ENCODE results near the gene ZSWIM8.
"Not testable (repeated sequence)": the region's sequence is repeated elsewhere in the genome, so short reads cannot be mapped to it uniquely, and the experiment has no call there.

ZSWIM8 gene

DNA sequence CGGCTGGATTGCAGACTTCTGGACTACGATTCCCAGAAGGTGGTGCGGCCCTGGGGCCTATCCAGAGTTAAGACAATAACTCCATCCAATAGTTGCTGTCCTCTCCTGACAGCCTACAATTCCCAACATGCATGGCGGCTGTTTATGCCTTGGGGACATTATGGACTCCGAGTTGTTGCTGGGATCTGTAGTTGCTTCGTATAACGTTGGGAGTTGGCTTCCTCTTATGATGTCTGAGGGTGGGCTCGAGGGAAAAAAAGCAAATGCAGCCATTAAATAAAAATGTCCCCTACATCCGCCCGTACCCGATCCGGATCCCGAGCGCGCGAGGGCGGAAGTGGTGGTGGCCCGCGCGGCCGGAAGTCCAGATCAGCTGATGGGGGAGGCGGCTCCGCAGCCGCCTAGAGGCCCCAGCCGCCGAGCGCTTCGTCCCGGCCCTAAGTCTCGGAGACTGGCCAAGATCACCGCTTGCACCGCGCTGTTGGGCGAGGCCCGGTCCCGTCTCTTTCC lies at the start of gene ZSWIM8:
TSS of gene ZSWIM8 (plus strand) at position 396 of the 510 bp plus-strand sequence. CDS start 273 bp downstream, outside the sequence.
- peak; percentile 94 for DNase-seq

DNA sequence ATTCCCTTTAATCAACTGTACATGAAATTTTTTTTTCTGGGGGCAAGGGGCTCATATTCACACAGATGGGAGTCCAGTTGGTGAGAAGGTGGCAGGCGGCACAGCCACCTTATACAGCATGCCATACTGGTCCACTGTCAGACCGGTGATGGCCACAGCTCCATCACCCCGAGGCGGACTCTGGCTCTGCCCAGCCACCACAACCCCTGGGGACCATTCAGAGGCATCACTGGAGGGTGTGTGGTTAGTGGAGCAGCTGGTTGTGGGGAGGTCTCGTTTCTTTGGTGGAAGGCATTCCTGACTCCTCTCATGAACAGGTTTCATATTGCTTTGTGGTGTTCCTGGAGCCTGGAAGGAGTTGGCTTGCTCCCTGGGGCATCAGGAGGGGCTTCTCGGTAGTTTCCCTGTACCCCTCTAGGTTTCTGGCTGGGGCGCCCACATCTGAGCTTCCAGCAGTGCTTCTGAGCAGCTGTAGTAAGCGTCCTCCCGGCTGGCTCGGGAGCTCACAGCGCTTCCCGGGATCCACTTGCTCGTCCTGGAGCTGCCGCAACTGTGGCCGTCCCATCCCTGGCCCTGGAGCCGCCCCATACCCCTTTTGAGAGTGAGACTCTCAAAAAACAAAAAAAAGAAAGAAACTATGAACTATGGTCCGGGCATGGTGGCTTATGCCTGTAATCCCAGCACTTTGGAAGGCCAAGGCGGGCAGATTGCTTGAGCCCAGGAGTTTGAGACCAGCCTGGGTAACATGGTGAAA lies 44.7 kb upstream of the ZSWIM8 start:
- not testable (repeated sequence) for DNase-seq

DNA sequence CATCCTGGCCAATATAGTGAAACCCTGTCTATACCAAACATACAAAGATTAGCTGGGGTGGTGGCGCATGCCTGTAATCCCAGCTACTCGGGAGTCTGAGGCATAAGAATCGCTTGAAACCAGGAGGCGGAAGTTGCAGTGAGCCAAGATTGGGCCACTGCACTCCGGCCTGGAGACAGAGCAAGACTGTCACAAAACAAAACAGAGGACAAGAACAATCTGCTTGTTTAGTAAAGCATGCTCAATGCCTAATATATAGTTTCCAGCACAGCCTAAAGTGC lies 43.0 kb upstream of the ZSWIM8 start:
- DNase-seq = no peak

- no peak for DNase-seq
Observed at GRCh38 chr10:73743327-73743904, 42.0 kb upstream of the ZSWIM8 start.

- DNase-seq = peak; percentile 99
Observed at GRCh38 chr10:73743905-73744663, 41.3 kb upstream of the ZSWIM8 start, which contains the start of gene SEC24C. Gene SEC24C (plus strand): TSS chr10:73744372. CDS start chr10:73746833, 2,461 bp downstream.

DNA sequence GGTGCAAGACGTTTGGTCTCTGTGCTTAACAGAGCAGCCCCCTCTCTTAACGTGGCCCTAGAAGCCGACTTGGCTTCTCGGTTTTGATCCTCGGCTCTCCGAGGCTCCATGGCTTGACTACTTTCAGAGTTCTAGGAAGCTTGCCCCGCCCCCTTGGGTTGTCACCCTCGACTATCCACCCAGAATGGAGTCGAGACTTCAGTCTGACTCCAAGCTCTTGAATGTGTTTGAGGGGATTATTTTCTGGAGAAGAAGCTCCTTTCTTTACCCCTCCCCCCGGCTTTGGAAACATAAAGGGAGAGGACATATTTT lies 40.8 kb upstream of the ZSWIM8 start:
- DNase-seq = no peak

GRCh38 chr10:73746721-73747120 lies 38.7 kb upstream of the ZSWIM8 start:
- no peak for DNase-seq

- DNase-seq = no peak
Observed at GRCh38 chr10:73750819-73751218, 34.6 kb upstream of the ZSWIM8 start.

GRCh38 chr10:73756183-73756582 lies 29.2 kb upstream of the ZSWIM8 start:
- no peak for DNase-seq

GRCh38 chr10:73758704-73759511 lies 26.5 kb upstream of the ZSWIM8 start:
- DNase-seq = no peak

- DNase-seq = no peak
Observed at GRCh38 chr10:73759512-73760115, 25.8 kb upstream of the ZSWIM8 start.

DNA sequence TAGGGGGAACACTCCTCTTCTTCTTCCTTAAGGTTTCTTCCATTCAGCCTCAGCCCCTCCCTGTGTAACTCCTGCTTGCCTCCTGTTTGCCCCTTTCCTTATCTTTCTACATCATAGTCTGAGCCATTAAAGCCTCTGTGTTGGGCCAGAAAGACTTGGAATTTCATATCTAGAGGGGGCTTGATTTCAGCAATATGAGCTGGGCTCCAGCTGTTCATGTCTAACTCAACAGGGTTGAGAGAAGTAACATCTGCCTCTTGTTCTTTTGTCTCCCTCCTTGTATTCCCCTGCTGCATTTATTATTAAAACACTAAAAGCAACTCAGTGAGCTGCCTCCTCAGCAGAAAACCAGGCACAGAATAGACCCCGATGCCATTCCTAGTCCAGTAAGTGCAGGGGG lies 23.6 kb upstream of the ZSWIM8 start:
- no peak for DNase-seq

DNA sequence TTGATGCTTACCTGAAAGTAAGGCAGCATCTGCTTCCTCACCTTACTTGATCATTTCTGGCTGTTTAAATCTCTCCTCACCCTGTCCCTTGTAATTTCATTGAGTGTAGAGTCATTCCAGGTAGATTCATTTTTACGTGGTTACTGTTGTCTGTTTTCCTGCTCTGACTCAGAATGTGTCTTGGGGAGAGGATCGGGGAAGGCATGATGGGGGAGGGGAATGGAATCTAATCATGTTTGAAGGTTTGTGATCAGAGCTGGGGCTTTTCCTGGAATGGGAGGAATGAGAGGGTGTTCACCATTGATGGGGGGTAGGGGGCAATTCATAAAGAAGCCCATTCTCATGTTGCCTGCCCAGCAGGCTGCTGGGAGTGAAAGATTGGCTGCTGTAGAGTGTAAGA lies 22.5 kb upstream of the ZSWIM8 start:
- DNase-seq = no peak

GRCh38 chr10:73763343-73763742 lies 22.1 kb upstream of the ZSWIM8 start:
- no peak for DNase-seq

- no peak for DNase-seq
Observed at GRCh38 chr10:73765066-73765465, 20.3 kb upstream of the ZSWIM8 start.

GRCh38 chr10:73768881-73769280 lies 16.5 kb upstream of the ZSWIM8 start:
- DNase-seq = no peak

DNA sequence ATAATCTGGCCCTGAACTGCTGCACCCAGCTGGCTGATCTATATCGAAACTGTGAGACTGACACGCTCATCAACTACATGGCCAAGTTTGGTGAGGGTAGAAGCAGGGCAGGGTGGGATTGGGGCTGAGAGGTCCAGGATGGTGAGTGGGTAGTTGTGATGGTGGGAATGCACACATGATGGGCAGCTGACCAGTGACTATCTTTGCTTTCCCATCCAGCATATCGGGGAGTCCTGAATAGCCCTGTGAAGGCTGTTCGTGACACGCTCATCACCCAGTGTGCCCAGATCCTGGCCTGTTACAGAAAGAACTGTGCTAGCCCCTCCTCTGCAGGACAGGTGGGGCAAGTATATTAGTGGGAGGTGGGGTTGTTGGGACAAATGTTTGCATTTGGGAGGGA lies 16.0 kb upstream of the ZSWIM8 start:
- no peak for DNase-seq

- DNase-seq = no peak
Observed at GRCh38 chr10:73771722-73772280, 13.6 kb upstream of the ZSWIM8 start.

- DNase-seq = peak; percentile 93
Observed at GRCh38 chr10:73772281-73773151, 12.9 kb upstream of the ZSWIM8 start.

GRCh38 chr10:73773152-73773879 lies 12.1 kb upstream of the ZSWIM8 start:
- DNase-seq = no peak

- no peak for DNase-seq
Observed at GRCh38 chr10:73774637-73775036, 10.8 kb upstream of the ZSWIM8 start.
